Measurements from ENCODE around the gene SMYD3. TPM values are rescaled to one million over a fixed set of nuclear protein-coding genes. Genes with fewer than 3 reads are reported as not detected.
"Not testable (repeated sequence)": the region's sequence is repeated elsewhere in the genome, so short reads cannot be mapped to it uniquely, and the experiment has no call there.

SMYD3 gene
- polyA plus RNA-seq, 1 donor from 2014 or later = 48.6 TPM

- not testable (repeated sequence) for H3K27ac ChIP-seq (ENCODE audit: low read length); H3K4me3 ChIP-seq (ENCODE audit: low read length); H3K9me3 ChIP-seq (ENCODE audit: low read length); H3K9me2 ChIP-seq (ENCODE audit: insufficient read depth, low read length); H3K79me2 ChIP-seq (replicated peaks; ENCODE audit: insufficient read depth, low read length); H4K20me1 ChIP-seq (ENCODE audit: insufficient read depth); H3F3A ChIP-seq (ENCODE audit: insufficient read depth, low read length, poor library complexity, severe bottlenecking); H3K36me3 ChIP-seq (ENCODE audit: insufficient read depth, low read length); H2AFZ ChIP-seq (ENCODE audit: low read depth, low read length); H3K4me2 ChIP-seq (ENCODE audit: low read length); H3K27me3 ChIP-seq (ENCODE audit: insufficient read depth, low read depth, low read length); H3K9ac ChIP-seq (ENCODE audit: low read length)
Observed at GRCh38 chr1:246071561-246071960, 435.5 kb downstream of the SMYD3 start.

- no peaks in the 10 kb centered on the region for H3K36me3 ChIP-seq (ENCODE audit: insufficient read depth, low read length)
- no peaks in the 10 kb centered on the region for H4K20me1 ChIP-seq (ENCODE audit: insufficient read depth)
- no peak overlapping the region for H3K4me2 ChIP-seq (ENCODE audit: low read length)
- H3K27ac ChIP-seq (ENCODE audit: low read length) = no peak overlapping the region
- TF ChIP-seq REST (IDR thresholded peaks at IDR 0.05; ENCODE audit: borderline replicate concordance) (no peak), MXI1 (conservative IDR thresholded peaks at IDR 0.05; ENCODE audit: poor library complexity, severe bottlenecking) (no peak), RAD21 (conservative IDR thresholded peaks at IDR 0.05) (no peak), POLR2AphosphoS5 (IDR thresholded peaks at IDR 0.05) (no peak), SMC3 (conservative IDR thresholded peaks at IDR 0.05; ENCODE audit: poor library complexity) (no peak), EZH2 (IDR thresholded peaks at IDR 0.05; ENCODE audit: borderline replicate concordance, insufficient read depth, low read length, poor library complexity, severe bottlenecking) (no peak), CTCF (IDR thresholded peaks at IDR 0.05; ENCODE audit: poor library complexity, severe bottlenecking) (no peak), TAF1 (IDR thresholded peaks at IDR 0.05; ENCODE audit: low read depth) (no peak), EP300 (conservative IDR thresholded peaks at IDR 0.05; ENCODE audit: poor library complexity, severe bottlenecking) (no peak)
- H3K79me2 ChIP-seq (replicated peaks; ENCODE audit: insufficient read depth, low read length) = no peaks in the 10 kb centered on the region
- no peaks in the 10 kb centered on the region for H3K9me3 ChIP-seq (ENCODE audit: low read length)
- no peaks in the 10 kb centered on the region for H3K9me2 ChIP-seq (ENCODE audit: insufficient read depth, low read length)
- no peaks in the 10 kb centered on the region for H3F3A ChIP-seq (ENCODE audit: insufficient read depth, low read length, poor library complexity, severe bottlenecking)
- no peak overlapping the region for H3K4me3 ChIP-seq (ENCODE audit: low read length)
- peaks cover 3% of the 10 kb centered on the region for H3K27me3 ChIP-seq (ENCODE audit: insufficient read depth, low read depth, low read length)
- H3K9ac ChIP-seq (ENCODE audit: low read length) = no peak overlapping the region
- no peak overlapping the region for H2AFZ ChIP-seq (ENCODE audit: low read depth, low read length)
Observed at GRCh38 chr1:246069581-246069980, 437.5 kb downstream of the SMYD3 start.

Data from neural cell (in vitro differentiated cells).